HEK293T (cell line): ENCODE results near the gene TDRD9.

ENCODE experiments used
- BHLHE40 ChIP-seq: fragments of 450-650 bp; IDR thresholded peaks from 2 replicates; pipeline ENCODE4 v1.6.1; 2016; ENCODE audit warnings: mild to moderate bottlenecking, moderate library complexity, borderline replicate concordance
- CTBP1 ChIP-seq: fragments of 450-650 bp; IDR thresholded peaks from 2 replicates; pipeline ENCODE4 v1.6.1; 2016; ENCODE audit warnings: borderline replicate concordance
- ELF4 ChIP-seq: fragments of 450-650 bp; IDR thresholded peaks from 2 replicates; pipeline ENCODE4 v1.6.1; 2017; ENCODE audit warnings: antibody characterized with exemption
- FOXA1 ChIP-seq: fragments of 450-650 bp; IDR thresholded peaks from 2 replicates; pipeline ENCODE4 v1.6.1; 2016; ENCODE audit warnings: mild to moderate bottlenecking
- FOXK2 ChIP-seq: fragments of 450-650 bp; IDR thresholded peaks from 2 replicates; pipeline ENCODE4 v1.6.1; 2016; ENCODE audit warnings: mild to moderate bottlenecking
- HDGF ChIP-seq: fragments of 450-650 bp; IDR thresholded peaks from 2 replicates; pipeline ENCODE4 v1.6.1; 2017; ENCODE audit warnings: antibody characterized with exemption, borderline replicate concordance
- L3MBTL2 ChIP-seq: fragments of 450-650 bp; conservative IDR thresholded peaks from 2 replicates; pipeline ENCODE4 v1.6.1; 2016; ENCODE audit warnings: mild to moderate bottlenecking
- LEF1 ChIP-seq: fragments of 450-650 bp; IDR thresholded peaks from 2 replicates; pipeline ENCODE4 v1.6.1; 2017; ENCODE audit warnings: mild to moderate bottlenecking, borderline replicate concordance
- PKNOX1 ChIP-seq: fragments of 450-650 bp; IDR thresholded peaks from 2 replicates; pipeline ENCODE4 v1.6.1; 2016
- SUZ12 ChIP-seq: fragments of 450-650 bp; IDR thresholded peaks from 2 replicates; pipeline ENCODE4 v1.6.1; 2016; ENCODE audit warnings: mild to moderate bottlenecking
- TARDBP ChIP-seq: fragments of 450-650 bp; IDR thresholded peaks from 2 replicates; pipeline ENCODE4 v1.6.1; 2016

DNA sequence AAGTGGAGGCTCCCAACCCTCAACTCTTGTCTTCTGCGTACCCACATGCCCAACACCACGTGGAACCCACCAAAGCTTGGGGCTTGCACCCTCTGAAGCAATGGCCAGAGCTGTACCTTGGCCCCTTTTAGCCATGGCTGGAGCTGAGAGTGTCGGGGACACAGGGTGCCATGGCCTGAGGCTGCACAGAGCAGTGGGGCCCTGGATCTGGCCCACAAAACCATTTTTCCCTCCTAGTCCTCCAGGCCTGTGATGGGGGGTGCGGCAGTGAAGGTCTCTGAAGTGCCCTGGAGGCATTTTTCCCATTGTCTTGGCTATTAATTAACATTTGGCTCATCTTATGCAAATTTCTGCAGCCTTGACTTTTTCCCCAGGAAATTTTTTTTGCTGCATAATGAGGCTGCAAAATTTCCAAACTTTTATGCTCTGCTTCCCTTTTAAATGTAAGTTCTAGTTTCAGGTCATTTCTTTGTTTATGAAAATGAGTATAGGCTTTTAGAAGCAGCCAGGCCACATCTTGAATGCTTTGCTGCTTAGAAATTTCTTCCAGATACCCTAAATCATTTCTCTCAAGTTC is 138.6 kb downstream of the TDRD9 start:
- TF ChIP-seq TARDBP = no peak
- no peak for TF ChIP-seq PKNOX1
- no peak for TF ChIP-seq FOXA1
- no peak for TF ChIP-seq SUZ12
- no peak for TF ChIP-seq CTBP1
- no peak for TF ChIP-seq FOXK2
- TF ChIP-seq HDGF = no peak
- no peak for TF ChIP-seq ELF4
- no peak for TF ChIP-seq BHLHE40
- TF ChIP-seq LEF1 = no peak
- TF ChIP-seq L3MBTL2 = no peak
